HG02642 (cell line): ENCODE results near the gene RDH5.

Source experiments
- ATAC-seq: cut with Tn5 transposase; IDR thresholded peaks from one replicate; pipeline ENCODE4 v1.9.1; 2021; ENCODE audit warnings: mild to moderate bottlenecking; ENCODE audit not compliant: unreplicated experiment, poor library complexity

Gene RDH5, protein sequence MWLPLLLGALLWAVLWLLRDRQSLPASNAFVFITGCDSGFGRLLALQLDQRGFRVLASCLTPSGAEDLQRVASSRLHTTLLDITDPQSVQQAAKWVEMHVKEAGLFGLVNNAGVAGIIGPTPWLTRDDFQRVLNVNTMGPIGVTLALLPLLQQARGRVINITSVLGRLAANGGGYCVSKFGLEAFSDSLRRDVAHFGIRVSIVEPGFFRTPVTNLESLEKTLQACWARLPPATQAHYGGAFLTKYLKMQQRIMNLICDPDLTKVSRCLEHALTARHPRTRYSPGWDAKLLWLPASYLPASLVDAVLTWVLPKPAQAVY

DNA sequence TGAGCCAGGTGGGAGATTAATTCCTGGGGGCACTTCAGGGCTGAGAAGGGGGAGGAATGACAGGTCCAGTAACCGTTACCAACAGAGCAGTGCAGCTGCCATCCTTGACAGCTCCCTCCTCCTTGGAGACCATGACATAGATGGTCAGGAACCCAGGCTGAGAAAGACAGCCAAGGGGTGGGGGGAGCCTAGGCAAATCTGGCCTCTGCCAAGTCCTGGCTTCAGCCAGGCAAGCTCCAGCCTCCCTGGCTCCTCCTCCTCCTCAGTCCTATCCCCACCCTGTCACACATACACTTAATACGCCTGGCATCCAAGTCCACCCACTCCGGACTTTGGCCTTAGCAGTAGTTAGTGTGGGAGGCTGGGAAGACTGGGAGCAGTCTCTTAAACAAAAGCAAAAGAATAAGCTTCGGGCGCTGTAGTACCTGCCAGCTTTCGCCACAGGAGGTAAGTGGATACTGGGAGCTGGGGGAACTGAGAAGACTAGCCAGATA lies at the start of gene RDH5:
RDH5 (plus strand) TSS at position 323 of the 494 bp plus-strand sequence. CDS start 792 bp downstream, outside the sequence.
- no peak for ATAC-seq

DNA sequence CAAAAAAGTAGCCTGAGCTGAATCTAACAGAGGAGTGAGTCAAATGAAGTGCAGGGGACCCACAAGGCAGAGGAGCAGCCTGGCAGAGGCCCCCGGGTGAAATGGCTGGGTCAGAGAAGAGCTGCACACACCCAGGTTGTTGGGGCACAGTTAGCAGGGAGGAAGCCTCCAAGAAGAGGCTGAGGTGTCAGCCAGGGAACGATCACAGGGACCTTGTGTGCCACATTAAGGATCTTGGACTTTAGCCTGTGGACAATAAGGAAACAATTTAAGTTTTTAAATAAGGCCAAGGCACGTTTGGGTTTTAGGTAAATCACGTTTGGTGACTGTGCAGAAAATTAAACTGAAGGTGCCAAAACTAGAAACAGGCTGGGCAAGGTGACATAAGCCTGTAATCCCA lies 48.4 kb upstream of the RDH5 start:
- ATAC-seq = no peak

DNA sequence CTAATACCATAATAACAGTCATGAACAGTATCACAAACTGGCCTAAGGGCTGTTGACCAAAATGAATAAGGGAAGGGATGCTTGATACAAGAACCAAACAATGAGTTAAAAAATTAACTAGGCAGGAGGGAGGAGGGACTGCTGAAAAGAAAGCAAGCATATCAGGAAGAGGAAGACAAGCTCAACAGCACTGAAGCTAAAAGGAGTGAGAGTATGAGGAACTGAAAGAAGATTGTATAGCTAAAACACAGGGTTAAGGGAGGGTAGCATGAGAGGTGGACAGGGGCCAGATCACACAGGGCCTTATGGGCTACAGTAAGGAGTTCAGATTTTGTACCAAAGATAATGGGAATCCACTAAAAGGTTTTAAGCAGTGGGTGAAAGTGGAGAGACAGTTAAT lies 46.6 kb upstream of the RDH5 start:
- peak; percentile 97 for ATAC-seq

DNA sequence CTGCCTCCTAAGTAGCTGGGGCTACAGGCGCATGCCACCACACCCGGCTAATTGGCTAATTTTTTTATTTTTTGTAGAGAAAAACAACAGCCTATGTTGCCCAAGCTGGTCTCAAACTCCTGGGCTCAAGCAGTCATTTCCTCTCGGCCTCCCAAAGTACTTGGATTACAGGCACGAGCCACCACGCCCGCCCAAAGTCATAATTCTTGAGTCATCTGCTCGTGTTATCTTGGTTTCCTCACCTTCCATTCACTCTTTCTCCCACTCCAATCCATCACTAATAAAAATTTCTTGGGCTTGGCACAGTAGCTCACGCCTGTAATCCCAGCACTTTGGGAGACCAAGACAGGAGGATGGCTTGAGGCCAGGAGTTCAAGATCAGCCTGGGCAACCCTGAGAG lies 44.5 kb upstream of the RDH5 start:
- no peak for ATAC-seq

DNA sequence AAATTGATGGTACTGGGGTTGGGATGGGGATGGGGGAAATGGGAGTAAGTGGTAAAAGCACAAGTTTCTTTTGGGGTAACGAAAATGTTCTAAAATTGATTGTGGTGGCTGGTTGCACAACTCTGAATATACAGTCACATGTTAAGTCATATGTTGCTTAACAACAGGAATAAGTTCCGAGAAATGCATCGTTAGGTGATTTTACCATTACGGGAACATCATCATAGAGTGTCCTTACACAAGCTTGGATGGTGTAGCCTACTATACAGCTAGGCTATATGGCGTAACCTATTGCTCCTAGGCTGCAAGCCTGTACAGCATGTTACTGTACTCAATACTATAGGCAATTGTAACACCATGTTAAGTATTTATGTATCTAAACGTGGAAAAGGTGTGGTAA lies 43.5 kb upstream of the RDH5 start:
- no peak for ATAC-seq

DNA sequence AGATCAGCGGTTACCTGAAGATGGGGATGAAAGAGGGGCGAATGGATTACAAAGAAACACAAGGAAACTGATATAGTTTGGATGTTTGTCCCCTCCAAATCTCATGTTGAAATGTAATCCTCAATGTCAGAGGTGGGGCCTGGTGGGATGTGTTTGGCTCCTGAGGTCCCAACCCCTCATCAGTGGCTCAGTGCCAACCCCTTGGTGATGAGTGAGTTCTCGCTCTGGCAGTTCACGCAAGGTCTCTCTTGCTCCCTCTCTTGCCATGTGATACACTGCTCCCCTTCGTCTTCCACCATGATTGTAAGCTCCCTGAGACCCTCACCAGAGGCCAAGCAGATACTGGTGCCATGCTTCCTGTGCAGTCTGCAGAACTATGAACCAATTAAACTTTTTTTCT lies 40.5 kb upstream of the RDH5 start:
- ATAC-seq = no peak

DNA sequence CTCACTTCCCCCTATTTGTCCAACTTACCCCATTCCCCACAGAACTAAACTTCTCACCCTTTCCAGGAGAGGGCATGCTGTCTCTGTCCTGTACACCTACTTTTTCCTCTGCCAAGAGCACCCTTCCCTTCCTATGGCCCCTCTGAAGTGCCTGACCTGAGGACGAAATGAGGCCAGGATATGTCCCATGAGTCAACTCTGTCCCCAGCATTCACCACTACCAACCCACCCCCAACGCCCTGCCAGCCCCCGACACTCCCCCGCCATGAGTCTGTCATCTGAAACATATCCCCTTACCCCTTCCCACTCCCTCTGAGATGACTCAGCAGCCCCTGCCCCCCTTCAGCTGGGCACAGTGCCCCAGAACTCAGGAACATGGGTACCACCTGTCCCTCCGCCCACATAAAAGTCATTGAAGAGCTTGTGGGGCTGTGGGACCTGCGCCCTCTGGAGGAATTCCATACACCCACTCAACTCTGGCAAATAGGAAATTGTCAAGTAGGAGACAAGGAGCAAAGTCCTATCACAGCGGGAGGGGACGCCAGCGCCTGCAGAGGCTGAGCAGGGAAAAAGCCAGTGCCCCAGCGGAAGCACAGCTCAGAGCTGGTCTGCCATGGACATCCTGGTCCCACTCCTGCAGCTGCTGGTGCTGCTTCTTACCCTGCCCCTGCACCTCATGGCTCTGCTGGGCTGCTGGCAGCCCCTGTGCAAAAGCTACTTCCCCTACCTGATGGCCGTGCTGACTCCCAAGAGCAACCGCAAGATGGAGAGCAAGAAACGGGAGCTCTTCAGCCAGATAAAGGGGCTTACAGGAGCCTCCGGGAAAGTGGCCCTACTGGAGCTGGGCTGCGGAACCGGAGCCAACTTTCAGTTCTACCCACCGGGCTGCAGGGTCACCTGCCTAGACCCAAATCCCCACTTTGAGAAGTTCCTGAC lies 38.8 kb upstream of the RDH5 start:
- no peak for ATAC-seq

DNA sequence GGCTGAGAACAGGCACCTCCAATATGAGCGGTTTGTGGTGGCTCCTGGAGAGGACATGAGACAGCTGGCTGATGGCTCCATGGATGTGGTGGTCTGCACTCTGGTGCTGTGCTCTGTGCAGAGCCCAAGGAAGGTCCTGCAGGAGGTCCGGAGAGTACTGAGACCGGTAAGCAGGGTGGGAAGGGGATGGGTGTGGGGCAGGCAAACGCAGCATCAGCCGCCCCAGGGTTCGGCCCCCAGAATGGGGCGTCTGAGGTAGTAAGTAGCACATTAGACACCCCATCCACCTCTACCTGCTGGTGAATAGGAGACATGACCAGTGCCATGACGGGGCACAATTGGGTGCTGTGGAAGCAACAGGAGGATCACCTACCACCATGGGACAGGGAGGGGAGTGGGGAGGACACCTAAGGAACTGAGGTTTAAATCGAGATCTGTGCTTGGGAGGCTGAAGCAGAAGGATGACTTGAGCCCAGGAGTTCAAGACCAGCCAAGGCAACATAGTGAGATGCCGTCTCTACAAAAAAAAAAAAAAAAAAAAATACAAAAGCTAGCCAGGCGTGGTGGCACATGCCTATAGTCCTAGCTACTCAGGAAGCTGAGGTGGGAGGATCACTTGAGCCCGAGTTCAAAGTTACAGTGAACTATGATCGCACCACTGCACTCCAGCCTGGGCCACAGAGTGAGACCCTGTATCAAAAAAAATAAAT lies 38.0 kb upstream of the RDH5 start:
- no peak for ATAC-seq

DNA sequence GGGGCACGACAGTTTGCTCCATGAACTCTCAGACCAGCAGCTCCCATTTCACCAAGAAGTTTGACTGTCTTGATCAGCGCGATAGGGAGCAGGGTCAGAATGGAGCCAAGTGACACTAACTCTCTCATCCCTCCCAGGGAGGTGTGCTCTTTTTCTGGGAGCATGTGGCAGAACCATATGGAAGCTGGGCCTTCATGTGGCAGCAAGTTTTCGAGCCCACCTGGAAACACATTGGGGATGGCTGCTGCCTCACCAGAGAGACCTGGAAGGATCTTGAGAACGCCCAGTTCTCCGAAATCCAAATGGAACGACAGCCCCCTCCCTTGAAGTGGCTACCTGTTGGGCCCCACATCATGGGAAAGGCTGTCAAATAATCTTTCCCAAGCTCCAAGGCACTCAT lies 36.5 kb upstream of the RDH5 start:
- ATAC-seq = no peak

DNA sequence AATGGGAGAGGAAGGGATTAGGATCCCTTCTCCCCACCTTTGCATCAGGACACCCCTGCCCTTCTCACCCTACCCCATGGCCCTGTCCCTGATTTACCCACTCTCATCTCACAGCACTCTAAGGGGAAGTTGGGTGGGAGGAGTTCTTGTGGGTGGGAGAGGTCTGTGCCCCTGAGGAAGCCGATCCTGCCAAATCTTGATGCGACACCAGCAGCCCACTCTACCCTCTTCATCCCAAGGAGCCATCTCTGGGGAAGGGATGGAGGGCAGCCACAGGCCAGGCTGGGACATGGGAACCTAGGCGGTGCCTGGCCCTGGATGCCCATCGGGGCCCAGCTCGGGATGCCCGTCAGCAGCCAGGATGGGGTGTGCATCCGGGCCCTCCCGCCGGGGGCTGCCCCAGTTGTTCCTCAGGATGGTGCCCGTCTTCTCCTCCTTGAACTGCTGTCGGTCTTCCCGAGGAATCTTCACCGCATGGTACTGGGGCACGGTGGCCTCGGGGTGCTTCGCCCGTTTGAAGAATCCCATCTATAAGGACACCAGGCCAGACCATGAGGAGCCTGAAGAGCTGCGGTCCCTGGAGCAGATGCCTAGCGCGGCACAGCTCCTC lies 35.3 kb upstream of the RDH5 start:
- ATAC-seq = no peak

DNA sequence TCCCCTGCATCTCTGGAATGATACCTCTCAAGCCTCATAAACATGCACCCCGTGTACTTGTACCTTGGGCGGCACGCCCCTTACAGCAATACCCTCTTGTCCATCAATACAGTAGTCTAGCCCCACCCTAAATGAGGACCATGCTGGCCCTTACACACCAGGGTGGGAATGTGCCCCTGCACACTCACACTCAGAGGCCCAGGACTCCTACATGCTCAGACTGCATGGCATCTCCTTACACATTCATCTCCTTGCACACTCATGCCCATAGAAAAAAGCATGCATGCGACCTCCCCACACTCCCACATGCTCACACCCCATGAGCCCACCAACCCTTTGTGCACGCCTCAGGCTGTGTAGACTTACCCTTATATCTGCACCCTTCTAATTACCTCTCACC lies 34.5 kb upstream of the RDH5 start:
- ATAC-seq = no peak

DNA sequence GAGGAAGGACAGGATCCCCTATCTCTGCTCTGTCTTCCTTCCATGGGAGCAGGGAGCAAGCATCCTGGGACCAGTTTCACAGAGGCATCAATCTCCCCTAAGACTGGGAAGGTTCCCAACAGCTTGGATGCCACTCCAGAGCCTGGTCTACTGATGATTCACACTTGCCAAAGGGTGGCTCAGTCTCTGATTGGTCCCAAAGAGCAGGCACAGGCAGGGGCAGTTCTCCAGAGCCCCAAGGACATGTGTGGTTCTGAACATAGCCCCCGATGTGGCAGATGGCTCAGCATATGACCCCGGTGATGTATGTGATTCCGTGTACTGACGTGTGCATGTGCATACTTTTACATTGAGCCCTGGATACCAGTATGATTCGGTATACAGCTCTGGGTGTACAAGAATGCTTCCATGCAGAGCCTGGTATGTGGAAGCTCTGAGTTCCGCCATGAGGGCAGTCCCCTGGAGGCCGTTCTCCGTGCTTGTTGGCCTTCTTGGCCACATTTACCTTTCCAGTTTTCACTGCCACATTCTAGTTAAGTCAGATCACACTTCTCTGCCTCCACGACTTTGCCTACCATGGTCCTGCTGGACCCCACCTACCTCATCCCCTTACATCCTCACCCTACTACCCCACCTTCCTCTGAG lies 33.7 kb upstream of the RDH5 start:
- ATAC-seq = no peak

DNA sequence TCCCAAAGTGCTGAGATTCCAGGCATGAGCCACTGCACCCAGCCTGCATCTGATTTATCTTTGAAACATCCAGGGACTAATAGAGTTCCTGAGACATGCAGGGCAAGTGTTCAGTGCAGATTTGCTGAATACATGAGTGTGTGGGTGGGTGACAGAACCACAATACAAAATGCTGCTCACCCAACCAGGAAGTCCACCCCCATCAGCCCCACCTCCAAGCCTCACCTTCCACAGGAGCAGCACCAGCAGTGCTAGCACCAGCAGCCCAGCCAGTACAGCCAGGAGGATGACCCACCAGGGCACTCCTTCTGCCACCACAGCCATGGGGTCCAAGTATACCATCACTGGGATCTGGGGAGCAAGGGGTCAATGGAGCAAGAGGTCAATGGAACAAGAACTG lies 32.4 kb upstream of the RDH5 start:
- no peak for ATAC-seq

DNA sequence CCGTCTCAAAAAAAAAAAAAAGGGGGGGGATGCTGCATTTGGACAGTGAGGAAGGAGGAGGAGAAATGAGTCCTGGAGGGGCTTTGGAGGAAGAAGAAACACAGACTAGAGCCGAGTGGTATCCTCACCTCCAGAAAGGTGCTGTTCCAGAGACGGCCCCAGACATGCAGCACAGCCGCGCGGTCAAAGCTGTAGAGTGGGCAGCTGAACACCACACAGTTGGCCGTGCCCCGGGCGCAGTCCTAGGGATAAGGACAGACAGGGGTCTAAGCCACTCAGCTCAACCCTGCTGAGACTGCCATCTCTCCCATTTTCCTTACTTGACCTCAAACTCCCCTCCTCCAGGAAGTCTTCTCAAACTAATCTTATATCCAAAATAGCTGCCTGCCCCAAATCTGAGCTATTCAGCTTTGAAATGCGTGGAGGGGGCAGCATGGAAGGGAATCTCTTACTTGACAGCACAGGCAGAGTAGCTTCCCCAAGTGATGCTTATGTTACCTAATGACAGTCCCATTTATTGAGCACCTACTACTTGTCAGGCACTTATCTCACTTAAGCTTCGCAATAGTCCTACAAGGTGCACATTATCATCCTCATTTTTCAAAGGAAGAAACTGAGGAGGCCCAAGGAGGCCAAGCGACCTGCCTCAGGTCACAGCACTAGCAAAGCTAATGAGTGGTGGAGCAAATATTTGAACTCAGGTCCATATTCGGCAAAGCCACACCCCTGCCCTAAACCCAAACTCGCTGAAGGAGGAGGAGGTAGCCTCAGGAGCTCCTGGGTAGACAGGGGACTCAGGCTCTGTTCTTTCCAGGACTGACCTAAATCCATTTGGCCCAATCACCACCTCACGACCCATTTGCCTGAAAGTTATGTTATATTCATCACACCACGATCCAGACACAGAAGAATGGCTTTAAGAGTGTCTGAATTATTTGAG lies 31.2 kb upstream of the RDH5 start:
- no peak for ATAC-seq

DNA sequence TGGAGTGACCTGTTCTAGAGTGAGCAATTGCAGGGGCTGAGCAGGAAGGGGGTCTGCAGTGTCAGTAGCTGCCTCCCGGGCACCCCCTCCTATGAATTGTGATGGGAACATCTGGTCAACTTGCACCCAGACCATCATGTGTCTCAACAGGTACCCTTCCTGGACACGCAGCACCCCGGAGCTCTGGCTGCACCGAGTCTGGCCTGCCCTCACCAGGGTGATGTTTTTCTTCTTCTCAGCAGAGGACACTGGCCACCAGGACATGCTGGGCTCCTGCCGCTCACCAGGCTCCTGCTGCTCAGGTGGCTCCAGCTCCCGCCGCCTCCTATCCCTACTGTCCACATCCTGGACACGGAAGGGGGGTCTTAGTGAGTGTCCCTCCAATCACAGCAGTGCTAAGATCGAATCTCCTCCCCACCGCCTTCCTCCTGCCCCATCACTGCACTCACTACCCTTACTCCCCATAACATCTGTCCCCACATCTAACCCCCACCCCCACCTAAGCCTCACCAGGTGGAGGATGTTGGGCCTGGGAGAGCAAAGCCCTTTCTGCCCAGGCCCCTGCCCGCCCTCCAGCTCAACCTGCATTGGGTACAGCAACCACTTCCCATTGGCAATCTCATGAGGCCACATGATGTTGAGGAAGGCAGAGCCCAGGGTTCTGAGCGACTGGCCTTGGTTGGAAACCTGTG lies 27.4 kb upstream of the RDH5 start:
- no peak for ATAC-seq

DNA sequence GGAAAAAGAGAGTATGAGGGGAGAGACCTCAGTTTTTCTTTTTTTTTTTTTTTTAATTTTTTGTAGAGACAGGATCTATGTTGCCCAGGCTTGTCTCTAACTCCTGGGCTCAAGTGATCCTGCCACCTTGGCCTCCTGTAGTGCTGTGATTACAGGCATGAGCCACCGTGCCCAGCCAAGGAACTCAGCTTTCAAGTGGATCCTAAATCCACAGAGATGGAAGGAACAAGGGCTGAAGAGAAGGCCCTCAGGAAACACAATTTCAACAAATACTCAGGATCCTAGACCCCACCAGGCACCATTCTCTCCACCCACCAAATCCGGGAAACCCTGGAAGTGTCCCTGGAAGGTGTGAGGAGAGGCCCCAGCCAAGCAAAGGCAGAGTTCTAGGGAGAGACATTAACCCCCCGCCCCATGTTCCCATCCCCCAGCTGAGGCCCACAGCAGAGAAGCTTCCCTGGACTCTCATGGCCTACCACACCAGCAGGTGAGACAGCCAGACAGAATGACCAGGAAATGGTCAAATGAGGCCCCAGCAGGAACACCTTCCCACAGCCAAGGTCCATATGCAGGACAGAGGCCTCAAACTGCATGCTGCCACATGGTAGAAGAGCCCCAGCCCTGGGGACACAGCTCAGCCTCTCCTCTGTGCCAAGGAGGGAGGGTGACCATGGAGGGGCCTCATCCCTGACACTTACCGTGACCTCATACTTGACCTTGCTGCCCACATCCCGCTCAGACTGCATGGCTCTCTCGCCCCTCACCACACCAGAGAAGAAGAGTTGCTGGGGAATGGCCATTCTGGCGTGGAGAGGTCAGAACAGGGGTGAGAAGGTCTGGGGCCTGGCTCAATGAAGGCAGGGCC lies 26.6 kb upstream of the RDH5 start:
- ATAC-seq = no peak

DNA sequence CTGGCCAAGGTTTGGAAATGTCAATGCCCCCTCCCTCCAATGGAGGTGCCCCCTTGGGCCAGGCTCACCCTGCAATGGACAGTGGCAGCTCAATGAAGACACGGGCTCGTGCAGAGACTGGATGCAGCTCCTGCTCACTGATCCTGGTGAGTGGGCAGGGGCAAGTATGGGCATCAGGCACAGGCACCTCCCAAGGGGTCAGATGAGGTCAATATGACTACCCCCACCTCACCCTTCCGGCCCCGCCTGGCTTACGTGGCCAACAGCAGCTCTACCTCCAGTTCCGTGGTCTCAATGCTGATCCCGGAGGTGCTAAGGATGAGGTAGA lies 26.0 kb upstream of the RDH5 start:
- no peak for ATAC-seq

DNA sequence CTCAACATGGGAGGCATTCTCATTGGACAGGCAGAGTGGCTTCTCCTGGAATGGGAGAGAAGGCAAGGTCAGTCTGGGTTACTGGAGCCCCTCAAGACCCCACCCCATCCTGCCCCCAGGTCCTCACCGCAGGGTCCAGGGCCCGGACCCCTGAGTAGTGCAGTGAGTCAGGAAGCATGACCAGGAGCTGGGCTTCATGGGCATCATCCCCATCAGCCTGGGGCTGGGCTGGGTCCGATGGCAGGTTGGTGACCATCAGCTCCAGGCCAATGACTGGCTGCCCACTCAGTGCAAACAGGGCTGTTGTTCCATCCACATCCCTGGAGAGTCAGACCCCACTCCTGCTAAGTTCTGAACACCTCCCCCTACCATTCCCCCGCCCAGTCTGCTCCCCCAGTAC lies 25.5 kb upstream of the RDH5 start:
- ATAC-seq = no peak
